GM12878 (cell line): Measurements from ENCODE around the gene PTPRM. TPM values are rescaled to one million over a fixed set of nuclear protein-coding genes. Genes with fewer than 3 reads are reported as not detected.

Source experiments
- ATAC-seq: fragments of 200-7000 bp; cut with Tn5 transposase; 3 replicates; pipeline ENCODE4 v1.9.1; 2020; ENCODE audit warnings: mild to moderate bottlenecking, moderate library complexity
- BruUV-seq: library from RNA; stranded (reverse); fragments of 400-500 nt; replicated peaks from 2 replicates; lab custom pipeline; 2021; lab: Mats Ljungman, UMichigan
- CTCF ChIA-PET: fragments of 300-600 bp; sonication (Branson Sonifier 250); formaldehyde crosslinking; extraction: SDS; loops from one replicate; lab custom pipeline; 2021; ENCODE audit warnings: inconsistent platforms; lab: Yijun Ruan, JAX
- POLR2A ChIA-PET: fragments of 350-600 bp; formaldehyde crosslinking; extraction: SDS; loops from one replicate; lab custom pipeline; 2021; ENCODE audit warnings: inconsistent platforms; lab: Charles Lee
- RAD21 ChIA-PET: fragments of 300-600 bp; sonication (Branson Sonifier 250); formaldehyde crosslinking; loops from one replicate; lab custom pipeline; 2023; ENCODE audit warnings: antibody characterized with exemption; ENCODE audit not compliant: unreplicated experiment; lab: Charles Lee
- SMC1A ChIA-PET: fragments of 300-600 bp; sonication (Branson Sonifier 250); formaldehyde crosslinking; loops from one replicate; lab custom pipeline; 2023; ENCODE audit not compliant: unreplicated experiment, uncharacterized antibody; lab: Charles Lee
- DNase-seq: peaks from one replicate; pipeline ENCODE4 v3.0.0-alpha.2; 2011; ENCODE audit warnings: low read depth, low spot score
- FAIRE-seq: peaks from 3 replicates; lab custom pipeline; 2011; peaks lifted over from hg19 to GRCh38; lab: Jason Lieb, UNC
- H2AFZ ChIP-seq: 2 replicates; pipeline ENCODE4 v1.6.0; 2011; ENCODE audit warnings: low read depth, low read length, control low read depth; ENCODE audit not compliant: control insufficient read depth
- H3K27ac ChIP-seq: 2 replicates; pipeline ENCODE4 v1.5.1; 2011; ENCODE audit warnings: control low read depth; ENCODE audit not compliant: control insufficient read depth, insufficient read depth
- H3K27me3 ChIP-seq, 2 experiments: replicated peaks in 1 of 2; 2 replicates each; pipeline versions ENCODE4 v1.6.0 to v1.6.1; 2011; ENCODE audit warnings: low read length in 1 of 2; ENCODE audit not compliant: control insufficient read depth in 2 of 2, insufficient read depth in 2 of 2
- H3K36me3 ChIP-seq, 2 experiments: 2 replicates each; pipeline ENCODE4 v1.5.1; 2011; ENCODE audit warnings: low read length in 1 of 2; ENCODE audit not compliant: control insufficient read depth in 2 of 2, insufficient read depth in 2 of 2
- H3K4me1 ChIP-seq: 2 replicates; pipeline ENCODE4 v1.6.1; 2011; ENCODE audit warnings: mild to moderate bottlenecking, low read length, moderate library complexity, mixed read lengths; ENCODE audit not compliant: control insufficient read depth, insufficient read depth
- H3K4me2 ChIP-seq: 2 replicates; pipeline ENCODE4 v1.6.0; 2011; ENCODE audit warnings: control low read depth; ENCODE audit not compliant: control insufficient read depth, insufficient read depth
- H3K4me3 ChIP-seq: fragments of 200-600 bp; sonication (generic); 2 replicates; pipeline ENCODE4 v1.5.1; 2016
- H3K79me2 ChIP-seq: 2 replicates; pipeline ENCODE4 v1.6.0; 2011; ENCODE audit warnings: low read length; ENCODE audit not compliant: control insufficient read depth, insufficient read depth
- H3K9ac ChIP-seq: 2 replicates; pipeline ENCODE4 v1.8.0; 2011; ENCODE audit warnings: low read length, control low read depth, mixed read lengths; ENCODE audit not compliant: control insufficient read depth, insufficient read depth
- H3K9me3 ChIP-seq: replicated peaks from 3 replicates; pipeline ENCODE4 v1.5.1; 2011; ENCODE audit warnings: mild to moderate bottlenecking, low read length; ENCODE audit not compliant: control insufficient read depth, insufficient read depth
- H4K20me1 ChIP-seq: 2 replicates; pipeline ENCODE4 v1.6.0; 2011; ENCODE audit not compliant: control insufficient read depth, insufficient read depth
- CBFB ChIP-seq: IDR thresholded peaks from 2 replicates; pipeline ENCODE4 v1.6.1; 2016; ENCODE audit warnings: antibody characterized with exemption, low read depth
- CREM ChIP-seq: IDR thresholded peaks from 2 replicates; pipeline ENCODE4 v1.6.1; 2014; ENCODE audit warnings: antibody characterized with exemption, low read depth
- EED ChIP-seq: sonication (generic); IDR thresholded peaks from 2 replicates; pipeline ENCODE4 v1.6.1; 2016; ENCODE audit warnings: antibody characterized with exemption, low read depth
- GATAD2B ChIP-seq: fragments of 450-650 bp; conservative IDR thresholded peaks from 2 replicates; pipeline ENCODE4 v1.6.1; 2017; ENCODE audit warnings: low read depth, mild to moderate bottlenecking, moderate library complexity
- MYB ChIP-seq: fragments of 150-350 bp; IDR thresholded peaks from 2 replicates; pipeline ENCODE4 v1.6.1; 2014; ENCODE audit warnings: mild to moderate bottlenecking, low read depth, low read length, borderline replicate concordance
- NFYB ChIP-seq: IDR thresholded peaks from 2 replicates; pipeline ENCODE4 v1.6.1; 2011; ENCODE audit warnings: low read depth, mild to moderate bottlenecking, low read length, improper control_type of control experiment, moderate library complexity; ENCODE audit not compliant: insufficient read depth
- NKRF ChIP-seq: fragments of 450-650 bp; conservative IDR thresholded peaks from 2 replicates; pipeline ENCODE4 v1.6.1; 2017; ENCODE audit warnings: mild to moderate bottlenecking, moderate library complexity
- PML ChIP-seq: IDR thresholded peaks from 2 replicates; pipeline ENCODE4 v1.6.1; 2012; ENCODE audit warnings: low read length, inconsistent platforms
- SIN3A ChIP-seq: IDR thresholded peaks from 2 replicates; pipeline ENCODE4 v1.6.1; 2012; ENCODE audit warnings: low read depth, low read length, improper control_type of control experiment
- TBL1XR1 ChIP-seq: IDR thresholded peaks from 2 replicates; pipeline ENCODE4 v1.6.1; 2012; ENCODE audit warnings: low read depth, low read length, improper control_type of control experiment
- YBX1 ChIP-seq: fragments of 450-650 bp; IDR thresholded peaks from 2 replicates; pipeline ENCODE4 v1.6.1; 2016; ENCODE audit warnings: antibody characterized with exemption
- ZNF274 ChIP-seq: IDR thresholded peaks from one replicate; pipeline ENCODE4 v1.8.0; 2011; ENCODE audit not compliant: insufficient read length, insufficient read depth
- ZNF622 ChIP-seq: fragments of 450-650 bp; IDR thresholded peaks from 2 replicates; pipeline ENCODE4 v1.6.1; 2017; ENCODE audit warnings: mild to moderate bottlenecking, inconsistent platforms
- WGBS: methylation state at CpG from one replicate; pipeline ENCODE4 v1.1.6; 2016; ENCODE audit warnings: low lambda C conversion rate; ENCODE audit not compliant: insufficient replicate concordance, insufficient coverage; ENCODE audit errors: missing lambda C conversion rate; 5-methylcytosine and 5-hydroxymethylcytosine counted together
- in situ Hi-C: fragments of 300-500 bp; cut with MboI; formaldehyde crosslinking; loops from 9 replicates; pipeline ENCODE4 v1.14.3; 2018; ENCODE audit warnings: mixed read lengths
- intact Hi-C: fragments of 100-400 bp; cut with micrococcal nuclease; formaldehyde crosslinking; loops from one replicate; pipeline ENCODE4 v1.14.2; 2022; ENCODE audit not compliant: unreplicated experiment
- polyA plus RNA-seq, 11 experiments: library from polyadenylated mRNA; depleted of rRNA in 4 of 11; unstranded in 6 of 11; stranded (reverse) in 5 of 11; fragments of >200 nt; fragmentation: Nextera tagmentation in 4 of 11; fragmentation: Illumina TruSeq in 1 of 11; extraction: Ambion mirVana in 4 of 11; extraction: Trizol in 1 of 11; gene quantifications; 1 replicate in 1 of 11; 2 replicates in 10 of 11; pipeline versions ENCODE4 v1.2.1 to v1.2.3, GENCODE V29; 2011 to 2016; ENCODE audit warnings: inconsistent platforms in 2 of 11, missing spikeins in 2 of 11, low read depth in 1 of 11
- total RNA-seq, 4 experiments: library from RNA; depleted of rRNA in 3 of 4; stranded (reverse); fragments of >200 nt in 3 of 4; fragmentation: Illumina TruSeq in 1 of 4; extraction: Trizol in 1 of 4; gene quantifications; 2 replicates each; pipeline versions ENCODE4 v1.2.1 to v1.2.3, GENCODE V29; 2013 to 2021
- TF ChIP-seq, protein P1 (sequence below): IDR thresholded peaks from 2 replicates; pipeline ENCODE4 v1.6.1; 2012; ENCODE audit warnings: low read length, inconsistent platforms
- TF ChIP-seq, protein P2 (sequence below): fragments of 450-650 bp; IDR thresholded peaks from 2 replicates; pipeline ENCODE4 v1.6.1; 2017; ENCODE audit warnings: borderline replicate concordance

The PTPRM gene
- total and polyA plus RNA-seq, 10 of the 15 experiments (the other 5 are each of a cell fraction or from before 2014, with no cell fraction given): 0.07 to 22.6 (median 0.60) TPM

- TF ChIP-seq NKRF (no peak), YBX1 (no peak), CREM (no peak), ZNF274 (no peak), NFYB (no peak), GATAD2B (no peak), EED (no peak), TBL1XR1 (no peak), SIN3A (no peak), MYB (no peak)
These were observed 8.3 kb upstream of the PTPRM start (continued) for GRCh38 chr18:7558769-7559168.

DNA sequence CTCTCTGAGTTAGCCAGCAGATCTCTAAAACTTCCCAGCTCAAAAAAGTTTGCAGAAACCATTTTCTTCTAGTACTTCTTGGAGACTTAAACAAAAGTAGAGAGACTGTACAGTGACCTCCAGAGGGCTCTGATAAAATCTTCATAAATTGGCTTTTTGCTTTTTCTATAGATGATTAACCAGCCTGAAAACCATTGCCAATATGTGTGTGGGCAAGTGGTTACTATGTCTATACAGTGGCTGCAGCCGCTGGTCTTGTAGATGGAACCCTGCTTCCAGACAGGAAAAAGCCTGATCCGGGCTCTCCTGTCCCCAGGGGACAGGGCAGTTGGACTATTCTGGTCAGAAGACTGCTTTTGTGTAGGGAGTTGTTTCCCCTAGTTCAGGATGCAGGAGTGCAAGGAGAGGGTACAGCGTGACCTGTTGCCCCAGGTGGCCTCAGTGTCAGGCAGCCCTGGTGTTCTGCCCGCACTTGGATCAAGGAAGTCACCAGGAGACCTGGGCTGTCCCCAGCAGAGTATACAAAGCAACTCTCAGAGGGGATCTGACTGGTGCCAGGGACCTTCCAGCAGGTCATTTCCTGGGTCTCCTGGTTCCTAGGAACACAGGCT lies 7.3 kb upstream of the PTPRM start:
- Histone ChIP-seq H3K27me3 (no peaks in the 10 kb centered on the region; a peak in 2 of 4 replicates), H3K4me2 (no peak overlapping the region), H3K79me2 (no peaks in the 10 kb centered on the region), H3K9me3 (no peaks in the 10 kb centered on the region), H4K20me1 (no peaks in the 10 kb centered on the region), H3K36me3 (no peaks in the 10 kb centered on the region), H2AFZ (no peak overlapping the region), H3K9ac (no peak overlapping the region), H3K27ac (no peak overlapping the region), H3K4me1 (no peaks in the 10 kb centered on the region), H3K4me3 (no peak overlapping the region)
- intact Hi-C loops (no loop called here), in situ Hi-C loops (no loop called here)
- no TSS peak for BruUV-seq
- FAIRE-seq: no peak
- no peak for DNase-seq
- POLR2A ChIA-PET: no interaction called here
- TF ChIP-seq, protein P1, sequence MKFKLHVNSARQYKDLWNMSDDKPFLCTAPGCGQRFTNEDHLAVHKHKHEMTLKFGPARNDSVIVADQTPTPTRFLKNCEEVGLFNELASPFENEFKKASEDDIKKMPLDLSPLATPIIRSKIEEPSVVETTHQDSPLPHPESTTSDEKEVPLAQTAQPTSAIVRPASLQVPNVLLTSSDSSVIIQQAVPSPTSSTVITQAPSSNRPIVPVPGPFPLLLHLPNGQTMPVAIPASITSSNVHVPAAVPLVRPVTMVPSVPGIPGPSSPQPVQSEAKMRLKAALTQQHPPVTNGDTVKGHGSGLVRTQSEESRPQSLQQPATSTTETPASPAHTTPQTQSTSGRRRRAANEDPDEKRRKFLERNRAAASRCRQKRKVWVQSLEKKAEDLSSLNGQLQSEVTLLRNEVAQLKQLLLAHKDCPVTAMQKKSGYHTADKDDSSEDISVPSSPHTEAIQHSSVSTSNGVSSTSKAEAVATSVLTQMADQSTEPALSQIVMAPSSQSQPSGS: no peak
- TF ChIP-seq, protein P2, sequence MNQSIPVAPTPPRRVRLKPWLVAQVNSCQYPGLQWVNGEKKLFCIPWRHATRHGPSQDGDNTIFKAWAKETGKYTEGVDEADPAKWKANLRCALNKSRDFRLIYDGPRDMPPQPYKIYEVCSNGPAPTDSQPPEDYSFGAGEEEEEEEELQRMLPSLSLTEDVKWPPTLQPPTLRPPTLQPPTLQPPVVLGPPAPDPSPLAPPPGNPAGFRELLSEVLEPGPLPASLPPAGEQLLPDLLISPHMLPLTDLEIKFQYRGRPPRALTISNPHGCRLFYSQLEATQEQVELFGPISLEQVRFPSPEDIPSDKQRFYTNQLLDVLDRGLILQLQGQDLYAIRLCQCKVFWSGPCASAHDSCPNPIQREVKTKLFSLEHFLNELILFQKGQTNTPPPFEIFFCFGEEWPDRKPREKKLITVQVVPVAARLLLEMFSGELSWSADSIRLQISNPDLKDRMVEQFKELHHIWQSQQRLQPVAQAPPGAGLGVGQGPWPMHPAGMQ: no peak
- TF ChIP-seq CBFB: no peak
- no peak for TF ChIP-seq ZNF622
- no peak for TF ChIP-seq PML
- CTCF ChIA-PET: no interaction called here
- 11% methylated on average over 3 of the region's 4 CpGs for WGBS
- RAD21 ChIA-PET: no interaction called here
- SMC1A ChIA-PET: no interaction called here
- ATAC-seq: no peak
